DLD1 (cell line): ENCODE measurements around the gene SLC22A24.
"Not testable (repeated sequence)": the region's sequence is repeated elsewhere in the genome, so short reads cannot be mapped to it uniquely, and the experiment has no call there.

ENCODE experiments used
- in situ Hi-C: cut with HindIII; loops from 2 replicates; pipeline ENCODE4 v1.10.0; 2017; ENCODE audit warnings: low sequenced_read_pairs

SLC22A24 gene, protein sequence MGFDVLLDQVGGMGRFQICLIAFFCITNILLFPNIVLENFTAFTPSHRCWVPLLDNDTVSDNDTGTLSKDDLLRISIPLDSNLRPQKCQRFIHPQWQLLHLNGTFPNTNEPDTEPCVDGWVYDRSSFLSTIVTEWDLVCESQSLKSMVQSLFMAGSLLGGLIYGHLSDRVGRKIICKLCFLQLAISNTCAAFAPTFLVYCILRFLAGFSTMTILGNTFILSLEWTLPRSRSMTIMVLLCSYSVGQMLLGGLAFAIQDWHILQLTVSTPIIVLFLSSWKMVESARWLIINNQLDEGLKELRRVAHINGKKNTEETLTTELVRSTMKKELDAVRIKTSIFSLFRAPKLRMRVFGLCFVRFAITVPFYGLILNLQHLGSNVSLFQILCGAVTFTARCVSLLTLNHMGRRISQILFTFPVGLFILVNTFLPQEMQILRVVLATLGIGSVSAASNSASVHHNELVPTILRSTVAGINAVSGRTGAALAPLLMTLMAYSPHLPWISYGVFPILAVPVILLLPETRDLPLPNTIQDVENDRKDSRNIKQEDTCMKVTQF

GRCh38 chr11:63144121-63144520 is at the start of gene SLC22A24:
Gene SLC22A24, minus strand, starts transcription at chr11:63144221. Its CDS starts 442 bp downstream, at chr11:63143779.
- in situ Hi-C loops: no loop called here

- in situ Hi-C loops: no loop called here
Observed at GRCh38 chr11:63180536-63180935, 36.5 kb upstream of the SLC22A24 start.

GRCh38 chr11:63179432-63180041 is 35.5 kb upstream of the SLC22A24 start:
- in situ Hi-C loops: no loop called here

DNA sequence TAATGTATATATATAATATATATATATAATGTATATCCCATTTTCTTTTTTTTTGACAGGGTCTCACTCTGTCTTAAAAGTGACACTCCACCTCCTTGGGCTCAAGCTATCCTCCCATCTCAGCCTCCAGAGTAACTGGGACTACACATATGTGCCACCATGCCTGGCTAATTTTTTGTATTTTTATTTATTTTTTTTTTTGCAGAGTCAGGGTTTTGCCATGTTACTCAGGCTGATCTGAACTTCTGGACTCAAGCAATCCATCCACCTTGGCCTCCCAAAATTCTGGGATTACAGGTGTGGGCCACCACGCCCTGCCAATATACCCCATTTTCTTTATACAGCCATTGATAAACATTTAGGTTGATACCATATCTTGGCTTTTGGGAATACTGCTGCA is 33.9 kb upstream of the SLC22A24 start:
- in situ Hi-C loops: no loop called here

DNA sequence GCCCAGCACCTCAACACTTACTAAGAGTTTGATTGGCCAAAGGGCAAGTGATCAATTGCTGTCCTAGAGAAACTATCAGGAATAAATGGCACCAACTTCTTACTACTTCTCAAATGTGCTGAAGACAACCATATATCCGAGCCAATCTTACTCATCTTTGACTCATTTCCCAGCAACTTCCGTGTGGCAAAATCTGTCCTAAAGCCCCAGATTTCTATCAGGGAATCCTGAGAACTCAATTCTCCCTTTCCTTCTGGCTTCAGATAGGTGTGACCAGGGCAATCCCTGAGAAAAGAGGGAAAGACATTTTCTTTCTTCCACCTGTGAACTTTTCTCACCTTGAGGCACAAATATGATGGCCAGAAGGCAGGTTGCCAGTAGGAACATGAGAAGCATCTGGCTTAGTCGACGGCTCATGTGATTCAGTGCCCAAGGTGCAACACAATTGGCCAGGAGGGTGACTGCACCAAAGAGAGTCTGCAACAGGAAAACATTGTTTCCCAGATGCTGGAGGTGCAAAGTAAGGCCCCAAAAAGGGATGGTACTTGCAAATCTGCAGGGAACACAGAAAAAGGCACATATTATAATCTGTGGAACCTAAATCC is 21.8 kb upstream of the SLC22A24 start:
- in situ Hi-C loops: no loop called here

DNA sequence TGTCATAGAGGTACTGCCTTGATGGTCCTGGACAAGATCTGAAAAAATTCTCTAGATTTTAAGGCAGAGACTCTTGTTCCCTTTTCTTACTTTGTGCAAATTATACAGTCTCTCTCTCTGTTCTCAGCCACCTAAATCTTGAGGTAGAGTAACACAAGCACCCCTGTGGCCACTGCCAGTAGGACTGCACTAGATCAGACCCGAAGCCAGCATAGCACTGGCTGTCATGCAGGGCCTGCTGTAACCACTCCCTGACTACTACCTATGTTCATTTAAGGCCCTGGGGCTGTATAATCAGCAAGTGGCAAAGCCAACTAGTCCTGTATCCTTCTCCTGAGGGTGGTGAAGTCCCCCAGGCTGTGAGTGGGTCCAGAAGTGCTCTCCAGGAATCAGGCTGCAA is 11.8 kb upstream of the SLC22A24 start:
- in situ Hi-C loops: no loop called here

DNA sequence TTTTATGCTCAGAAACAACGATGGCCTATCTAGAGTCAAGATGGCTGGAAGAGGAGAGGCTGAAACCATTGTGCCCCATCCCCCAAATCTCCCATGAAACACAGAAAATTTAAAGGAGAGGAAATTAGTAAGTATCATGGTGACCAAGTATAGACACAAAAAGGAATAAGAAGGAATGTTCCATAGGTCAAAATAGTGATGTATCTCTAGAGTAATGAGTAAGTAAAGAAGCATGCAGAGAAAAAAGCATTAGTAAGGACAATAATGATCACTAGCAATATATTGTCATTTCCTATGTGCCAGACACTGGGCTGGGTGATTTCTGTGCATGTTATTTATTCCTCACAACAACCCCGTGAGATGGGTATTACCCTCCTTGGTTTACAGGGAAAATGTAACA is 2.6 kb upstream of the SLC22A24 start:
- in situ Hi-C loops: no loop called here

- in situ Hi-C loops: no loop called here
Observed at GRCh38 chr11:63142459-63142858, 1.6 kb downstream of the SLC22A24 start.

- in situ Hi-C loops: no loop called here
Observed at GRCh38 chr11:63132985-63133775, 10.8 kb downstream of the SLC22A24 start.

DNA sequence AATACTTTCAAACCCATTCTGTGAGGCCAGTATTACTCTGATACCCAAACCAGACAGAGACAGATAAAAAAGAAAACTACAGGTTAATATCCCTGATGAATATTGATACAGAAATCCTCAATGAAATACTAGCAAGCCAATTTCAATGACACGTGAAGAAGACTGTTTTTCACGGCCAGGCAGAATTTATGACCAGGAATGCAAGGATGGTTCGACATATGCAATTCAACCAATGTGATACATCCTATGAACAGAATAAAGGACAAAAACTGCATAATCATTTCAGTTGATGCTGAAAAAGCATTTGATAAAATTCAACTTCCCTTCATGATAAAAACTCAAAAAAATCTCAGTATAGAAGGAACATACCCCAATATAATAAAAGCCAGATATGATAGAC is 44.5 kb downstream of the SLC22A24 start:
- in situ Hi-C loops: no loop called here

GRCh38 chr11:63080682-63081081 is 63.3 kb downstream of the SLC22A24 start:
- in situ Hi-C loops: no loop called here

- in situ Hi-C loops: not testable (repeated sequence)
Observed at GRCh38 chr11:63046203-63046602, 97.8 kb downstream of the SLC22A24 start.

DNA sequence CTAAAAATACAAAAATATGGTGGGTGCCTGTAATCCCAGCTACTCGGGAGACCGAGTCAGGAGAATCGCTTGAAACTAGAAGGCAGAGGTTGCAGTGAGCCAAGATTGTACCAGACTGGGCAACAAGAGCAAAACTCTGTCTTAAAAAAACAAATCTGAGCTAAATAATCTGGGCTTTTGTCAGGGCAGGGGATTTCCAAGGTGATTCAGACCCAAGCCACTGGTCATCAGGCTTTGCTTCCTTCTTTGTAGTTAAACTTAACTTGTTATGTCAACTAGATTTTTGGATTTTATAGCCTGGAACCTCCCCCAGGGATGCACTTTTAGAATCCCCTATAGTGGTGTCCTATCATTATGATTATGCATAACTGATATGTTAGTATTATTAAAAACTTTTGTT is 101.4 kb downstream of the SLC22A24 start:
- in situ Hi-C loops: no loop called here

DNA sequence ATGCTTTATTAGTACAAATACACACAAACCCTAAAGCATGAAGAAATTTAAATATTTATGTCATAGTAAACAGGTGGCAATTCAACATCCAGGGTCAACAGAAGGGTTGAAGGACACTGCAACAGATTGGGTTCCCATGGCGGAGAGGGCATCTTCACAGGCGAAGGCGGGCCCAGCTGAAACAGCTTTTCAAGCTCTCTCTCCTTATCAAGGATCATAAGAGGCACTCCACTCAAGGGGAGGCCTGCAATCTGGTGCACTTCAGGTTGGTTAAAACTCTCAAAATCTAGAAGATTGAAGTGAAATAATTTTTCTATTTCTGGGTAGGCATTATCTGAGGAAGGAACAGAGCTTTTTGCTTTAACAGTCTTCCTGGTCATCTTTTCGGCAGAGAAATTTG is 111.6 kb downstream of the SLC22A24 start:
- in situ Hi-C loops: no loop called here
